ENCODE measurements around the gene LIMS2. TPM values are rescaled to one million over a fixed set of nuclear protein-coding genes. Genes with fewer than 3 reads are reported as not detected.

Gene LIMS2
- total and polyA plus RNA-seq, 5 experiments from 2014 or later: 3.4 to 12.5 (median 10.1) TPM

DNA sequence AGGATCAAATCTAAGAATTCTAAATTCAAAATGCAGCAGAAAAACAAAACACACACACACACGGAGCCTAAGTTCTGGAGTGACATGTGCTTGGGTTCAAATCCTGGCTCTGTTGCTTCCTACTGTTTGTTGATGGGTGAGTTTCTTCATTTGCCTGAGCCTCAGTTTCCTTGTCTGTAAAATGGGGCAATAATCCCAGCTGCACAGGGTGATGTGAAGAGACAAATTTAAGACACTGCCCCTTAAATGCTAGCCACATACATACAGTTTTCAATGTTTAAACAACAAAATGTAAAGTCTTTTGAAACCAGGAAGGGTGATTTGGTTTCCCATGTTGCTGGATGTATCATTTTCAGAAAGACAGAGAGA lies 30.3 kb downstream of the LIMS2 start:
- ATAC-seq: no peak
- POLR2A ChIA-PET: no interaction called here

DNA sequence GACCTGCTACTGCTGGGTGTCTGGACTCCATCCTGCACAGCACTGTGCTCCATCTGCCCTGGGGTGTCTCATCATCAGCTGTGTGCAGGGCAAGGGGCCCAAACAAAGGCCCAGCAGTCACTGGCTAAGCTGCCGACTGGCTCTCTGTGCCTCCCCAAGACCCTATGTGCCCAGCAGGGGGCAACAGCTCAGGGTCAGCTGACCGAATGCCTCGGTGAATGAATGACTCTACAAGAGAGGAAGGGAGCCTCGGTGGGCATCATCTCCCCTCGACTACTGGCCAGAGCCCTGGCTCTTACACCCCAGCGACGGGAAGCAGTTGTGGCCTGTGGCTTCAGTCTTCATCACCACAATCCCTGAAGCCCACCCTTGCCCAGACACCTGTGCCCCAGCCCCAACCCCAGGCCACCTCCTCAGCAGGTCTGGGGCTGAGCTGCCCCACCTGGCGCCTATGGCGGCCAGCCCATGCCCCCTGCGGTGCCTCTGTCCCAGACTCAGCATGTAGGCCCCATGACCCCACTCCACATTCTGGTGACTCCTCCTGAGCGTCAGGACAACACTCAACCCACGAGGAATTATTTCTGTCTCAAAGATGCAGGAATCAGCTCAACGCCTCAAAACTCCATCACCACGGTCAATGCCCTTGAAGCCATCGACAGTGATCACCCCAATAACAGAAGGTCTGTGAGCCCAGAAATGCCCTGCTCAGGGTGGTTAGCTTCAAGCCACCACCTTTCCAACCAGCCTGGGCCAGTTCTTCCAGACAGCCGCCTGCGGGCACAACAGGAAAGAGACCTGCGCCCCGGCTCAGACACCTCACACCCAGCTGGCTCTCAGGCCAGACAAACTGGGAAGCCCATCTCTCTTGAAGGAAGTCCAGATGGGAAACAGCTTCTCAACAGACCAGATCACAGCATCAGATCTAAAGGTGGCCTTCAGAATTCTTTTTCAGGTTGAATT lies 31.0 kb downstream of the LIMS2 start:
- DNase-seq: no peak
- no peak for ATAC-seq
- Mint-ChIP-seq H3K27me3 (no peaks in the 10 kb centered on the region), H3K9me3 (no peaks in the 10 kb centered on the region), H3K4me1 (peaks cover 18 to 68% (median 57%) of the 10 kb centered on the region in 4 donors), H3K4me3 (peak overlapping the region in 2 of 10 donors; percentile 32 to 45), H3K36me3 (no peaks in the 10 kb centered on the region), H3K27ac (peak overlapping the region; percentile 40 to 93 (median 69))
- POLR2A ChIA-PET: interaction anchor here (1.3 kb wide), 1 partner anchor 12 kb away, joined by 3 read pairs; no protein-coding TSS in a partner anchor

More for the DNA sequence above, 30.3 kb downstream of the LIMS2 start:
- Mint-ChIP-seq H3K4me1 (peaks cover 20 to 68% (median 55%) of the 10 kb centered on the region in 4 donors), H3K9me3 (no peaks in the 10 kb centered on the region), H3K27me3 (no peaks in the 10 kb centered on the region), H3K4me3 (no peak overlapping the region), H3K36me3 (no peaks in the 10 kb centered on the region), H3K27ac (peak overlapping the region in 8 of 10 donors; percentile 15 to 72 (median 48))
- no peak for DNase-seq

DNA sequence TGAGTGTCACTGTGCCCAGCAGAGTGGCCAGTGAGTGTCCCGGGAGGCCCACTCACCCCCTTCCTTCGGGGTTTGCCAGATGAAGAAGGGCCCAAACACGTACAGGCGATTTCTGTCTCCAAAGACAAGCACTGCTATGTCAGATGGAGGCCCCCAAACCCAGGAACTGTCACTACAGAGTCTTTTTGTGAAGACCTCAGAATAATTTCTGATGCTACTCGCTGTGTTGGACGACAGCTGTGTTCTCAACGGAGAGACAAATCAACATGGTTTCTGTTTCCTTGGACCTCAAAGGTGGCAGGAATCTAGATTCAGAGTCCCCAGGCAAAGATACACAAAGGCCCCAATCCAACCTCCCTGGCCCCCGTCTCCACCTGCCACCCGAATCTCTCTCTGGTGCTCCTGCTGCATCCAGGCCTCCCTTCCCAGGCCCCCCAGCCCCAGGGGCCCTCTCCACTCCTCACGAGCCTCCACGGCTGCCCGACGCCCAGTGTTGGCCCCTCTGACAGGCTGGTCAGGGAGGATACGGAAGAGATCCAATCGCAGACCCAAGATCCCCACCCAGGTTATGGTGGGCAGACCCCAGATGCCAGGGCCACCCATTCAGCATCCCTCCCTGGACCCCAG lies 31.8 kb downstream of the LIMS2 start:
- H3K27ac Mint-ChIP-seq: peak overlapping the region in 9 of 10 donors; percentile 63 to 93 (median 80)
- no peak for DNase-seq
- H3K9me3 Mint-ChIP-seq: no peaks in the 10 kb centered on the region
- POLR2A ChIA-PET: interaction anchor here (1.3 to 2.3 kb wide), 2 partner anchors 11 to 117 kb away, joined by 3 to 7 read pairs; partner anchors contain the start of gene IWS1
- peak overlapping the region in 4 of 10 donors; percentile 14 to 73 (median 46) for H3K4me3 Mint-ChIP-seq
- ATAC-seq: no peak
- no peaks in the 10 kb centered on the region for H3K27me3 Mint-ChIP-seq
- peaks cover 21 to 68% (median 58%) of the 10 kb centered on the region in 4 donors for H3K4me1 Mint-ChIP-seq
- no peaks in the 10 kb centered on the region for H3K36me3 Mint-ChIP-seq

DNA sequence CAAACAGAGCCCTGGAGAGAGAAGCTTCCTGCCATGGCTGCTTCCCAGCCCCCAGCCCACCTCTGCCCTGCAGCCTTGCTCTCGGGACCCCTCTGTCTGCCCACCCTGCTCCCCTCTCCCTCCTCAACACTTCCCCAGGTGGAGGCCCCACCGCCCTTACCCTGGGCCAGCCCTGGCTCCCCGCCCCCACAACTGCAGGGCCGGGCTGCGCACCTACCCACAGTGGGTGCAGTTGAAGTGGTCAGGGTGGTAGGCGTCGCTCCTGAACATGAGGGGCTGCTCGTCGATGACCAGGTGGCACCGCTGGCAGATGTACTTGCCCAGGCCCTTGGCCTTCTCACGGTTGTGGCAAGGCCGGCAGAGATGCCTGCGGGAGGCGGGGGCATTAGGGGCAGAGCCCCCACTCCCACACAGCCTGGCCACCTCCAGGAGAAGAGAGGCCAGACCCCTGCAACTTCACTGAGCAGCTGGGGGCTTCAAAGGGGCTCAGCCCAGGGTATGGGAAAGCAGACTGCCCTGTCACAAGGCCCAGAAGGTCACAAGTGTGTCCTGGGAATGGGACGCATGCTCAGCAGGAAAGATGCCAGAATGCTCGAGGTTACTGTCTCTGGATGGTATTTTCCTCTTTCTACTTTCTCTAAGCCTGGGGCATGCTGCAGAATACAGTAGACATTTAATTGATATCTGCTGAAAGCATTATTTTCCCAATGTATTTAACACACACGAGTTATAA lies 32.5 kb downstream of the LIMS2 start:
- Mint-ChIP-seq H3K27me3 (no peaks in the 10 kb centered on the region), H3K4me3 (peak overlapping the region in 6 of 10 donors; percentile 48 to 73 (median 69)), H3K27ac (peak overlapping the region in 9 of 10 donors; percentile 63 to 93 (median 85)), H3K36me3 (no peaks in the 10 kb centered on the region), H3K4me1 (peaks cover 24 to 68% (median 58%) of the 10 kb centered on the region in 4 donors), H3K9me3 (no peaks in the 10 kb centered on the region)
- ATAC-seq: no peak
- POLR2A ChIA-PET: interaction anchor here (1.2 to 3.9 kb wide), 4 partner anchors 8 to 116 kb away, joined by 3 to 19 read pairs (median 5); partner anchors contain the start of gene IWS1
- DNase-seq: no peak

DNA sequence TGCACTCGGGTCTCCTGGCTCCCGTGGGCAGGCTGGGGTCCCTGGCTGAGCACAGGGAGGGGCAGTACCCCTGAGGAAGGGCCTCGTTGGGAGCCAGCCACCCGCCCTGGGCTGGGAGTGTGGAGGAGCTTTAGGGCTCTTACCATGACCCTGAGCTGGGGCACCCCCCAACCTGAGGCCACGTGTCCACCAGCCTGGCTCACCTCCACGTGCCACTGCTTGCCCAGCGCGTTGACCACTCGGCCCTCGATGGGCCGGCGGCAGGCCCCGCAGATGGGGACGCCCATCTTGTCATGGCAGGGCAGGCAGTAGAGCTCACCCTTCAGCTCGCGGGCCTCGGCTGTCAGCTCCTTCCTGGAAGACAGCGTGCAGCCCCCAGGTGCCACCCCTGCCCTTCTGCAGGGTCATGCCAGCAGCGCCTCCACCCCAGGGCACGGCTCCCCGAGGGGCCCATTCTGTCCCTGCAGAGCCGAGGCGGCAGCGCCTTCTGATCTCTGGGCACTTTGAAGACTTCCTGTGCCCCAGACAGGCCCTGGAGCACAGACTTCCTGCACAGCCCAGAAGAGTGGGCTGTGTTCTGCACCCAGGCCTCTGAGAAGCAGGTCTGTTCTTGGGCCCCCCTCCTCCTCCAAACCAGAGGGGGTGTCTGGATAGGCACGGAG lies 33.4 kb downstream of the LIMS2 start:
- peak overlapping the region; percentile 59 to 73 (median 66) for H3K4me3 Mint-ChIP-seq
- DNase-seq (peak; percentile 47 to 81 (median 62)), ATAC-seq (peak; percentile 91 to 95)
- H3K4me1 Mint-ChIP-seq: peaks cover 23 to 71% (median 57%) of the 10 kb centered on the region in 4 donors
- peak overlapping the region in 9 of 10 donors; percentile 85 to 94 (median 91) for H3K27ac Mint-ChIP-seq
- no peaks in the 10 kb centered on the region for H3K9me3 Mint-ChIP-seq
- no peaks in the 10 kb centered on the region for H3K36me3 Mint-ChIP-seq
- no peaks in the 10 kb centered on the region for H3K27me3 Mint-ChIP-seq
- POLR2A ChIA-PET: interaction anchor here (0.6 to 3.9 kb wide), 9 partner anchors 9 to 297 kb away, joined by 3 to 19 read pairs (median 5); partner anchors contain the start of genes IWS1 and SFT2D3

GRCh38 chr2:127641133-127641532 lies 34.2 kb downstream of the LIMS2 start:
- ATAC-seq: no peak
- no peaks in the 10 kb centered on the region for H3K9me3 Mint-ChIP-seq
- POLR2A ChIA-PET: interaction anchor here (1.2 to 3.9 kb wide), 5 partner anchors 10 to 115 kb away, joined by 5 to 19 read pairs (median 7); partner anchors contain the start of genes IWS1 and SFT2D3
- peak overlapping the region; percentile 60 to 93 (median 82) for H3K27ac Mint-ChIP-seq
- H3K4me1 Mint-ChIP-seq: peaks cover 25 to 71% (median 61%) of the 10 kb centered on the region in 4 donors
- H3K4me3 Mint-ChIP-seq: peak overlapping the region; percentile 37 to 73 (median 59)
- DNase-seq: no peak
- H3K36me3 Mint-ChIP-seq: no peaks in the 10 kb centered on the region
- H3K27me3 Mint-ChIP-seq: no peaks in the 10 kb centered on the region

- Mint-ChIP-seq H3K4me3 (peak overlapping the region; percentile 45 to 73 (median 56)), H3K27ac (peak overlapping the region; percentile 68 to 93 (median 84)), H3K4me1 (peaks cover 25 to 77% (median 64%) of the 10 kb centered on the region in 4 donors), H3K27me3 (no peaks in the 10 kb centered on the region), H3K9me3 (no peaks in the 10 kb centered on the region), H3K36me3 (no peaks in the 10 kb centered on the region)
- DNase-seq: peak in 2 of 10 donors; percentile 27 to 31
- POLR2A ChIA-PET: interaction anchor here (0.5 to 3.9 kb wide), 5 partner anchors 8 to 62 kb away, joined by 3 to 19 read pairs (median 3); no protein-coding TSS in a partner anchor
- peak; percentile 13 to 17 for ATAC-seq
Observed at GRCh38 chr2:127640082-127641072, 35.0 kb downstream of the LIMS2 start.

GRCh38 chr2:127639111-127639474 lies 36.2 kb downstream of the LIMS2 start:
- no peak for ATAC-seq
- no peaks in the 10 kb centered on the region for H3K9me3 Mint-ChIP-seq
- H3K27ac Mint-ChIP-seq: peak overlapping the region in 8 of 10 donors; percentile 66 to 93 (median 82)
- H3K27me3 Mint-ChIP-seq: no peaks in the 10 kb centered on the region
- H3K4me3 Mint-ChIP-seq: peak overlapping the region in 7 of 10 donors; percentile 2 to 73 (median 47)
- POLR2A ChIA-PET: interaction anchor here (0.7 to 3.9 kb wide), 5 partner anchors 12 to 62 kb away, joined by 3 to 19 read pairs (median 4); partner anchors contain the start of gene SFT2D3
- H3K36me3 Mint-ChIP-seq: no peaks in the 10 kb centered on the region
- DNase-seq: no peak
- H3K4me1 Mint-ChIP-seq: peaks cover 24 to 83% (median 65%) of the 10 kb centered on the region in 4 donors

DNA sequence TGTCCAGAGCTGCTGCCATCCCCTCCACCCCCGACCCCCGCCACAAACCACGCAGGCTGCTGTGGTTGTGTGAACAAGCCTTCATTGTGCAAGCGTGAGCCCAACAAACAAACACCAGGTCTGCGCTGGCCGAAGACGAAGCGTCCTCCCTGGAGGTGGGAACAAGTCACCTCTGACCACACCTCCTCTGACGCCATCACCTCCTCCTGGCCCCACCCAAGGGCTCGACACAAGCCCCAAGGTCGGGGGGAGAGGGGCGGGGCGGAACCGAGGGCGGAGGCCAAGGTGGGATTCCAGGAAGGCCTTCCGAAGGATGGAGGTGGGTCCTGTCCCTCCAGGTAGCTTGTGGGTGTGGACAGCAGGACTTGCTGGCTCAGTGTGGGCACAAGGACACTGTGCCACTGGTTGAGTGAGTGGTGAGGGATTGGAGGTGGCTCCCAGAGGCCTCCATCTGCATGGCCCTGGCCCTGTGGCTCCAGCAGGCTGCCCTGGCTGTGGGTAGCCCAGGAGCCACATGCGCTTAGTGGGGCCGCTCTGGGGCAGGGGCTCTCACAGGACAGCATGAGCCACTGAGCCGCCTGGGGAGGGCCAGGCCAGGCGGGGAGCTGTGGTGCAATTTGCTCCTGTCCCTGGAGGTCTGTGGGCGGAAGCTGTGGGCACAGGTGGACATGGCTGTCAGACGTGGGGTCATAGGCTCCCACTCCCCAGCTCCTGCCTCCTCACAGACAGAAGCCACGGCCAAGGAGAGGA lies 36.8 kb downstream of the LIMS2 start:
- Mint-ChIP-seq H3K4me3 (peak overlapping the region in 8 of 10 donors; percentile 34 to 82 (median 72)), H3K4me1 (peaks cover 26 to 84% (median 68%) of the 10 kb centered on the region in 4 donors), H3K36me3 (no peaks in the 10 kb centered on the region), H3K9me3 (no peaks in the 10 kb centered on the region), H3K27ac (peak overlapping the region; percentile 58 to 93 (median 86)), H3K27me3 (no peaks in the 10 kb centered on the region)
- DNase-seq (no peak), ATAC-seq (no peak)
- POLR2A ChIA-PET: interaction anchor here (0.8 to 3.9 kb wide), 5 partner anchors 12 to 63 kb away, joined by 3 to 19 read pairs (median 4); partner anchors contain the start of gene SFT2D3
